Lower lobe of right lung (tissue), 2 donors: Measurements from ENCODE around the gene CTTNBP2NL. TPM values are rescaled to one million over a fixed set of nuclear protein-coding genes. Genes with fewer than 3 reads are reported as not detected.

Experiments
- ATAC-seq, 2 donors: fragments of 200-7000 bp; cut with Tn5 transposase; one replicate each; pipeline ENCODE4 v1.9.1; 2020 to 2022; ENCODE audit warnings: mild to moderate bottlenecking in 2 of 2, moderate library complexity in 2 of 2
- DNase-seq: peaks from one replicate; pipeline ENCODE4 v3.0.0-alpha.2; 2020
- H3K27ac ChIP-seq: fragments of 200-600 bp; one replicate; pipeline ENCODE4 v1.8.0; 2022
- H3K27me3 ChIP-seq: fragments of 200-600 bp; one replicate; pipeline ENCODE4 v1.8.0; 2022; ENCODE audit warnings: low read depth
- H3K36me3 ChIP-seq: fragments of 200-600 bp; one replicate; pipeline ENCODE4 v1.8.0; 2022; ENCODE audit warnings: mild to moderate bottlenecking
- H3K4me1 ChIP-seq: fragments of 200-600 bp; one replicate; pipeline ENCODE4 v1.8.0; 2022
- H3K4me3 ChIP-seq: fragments of 200-600 bp; one replicate; pipeline ENCODE4 v1.8.0; 2022; ENCODE audit warnings: mild to moderate bottlenecking
- H3K9me3 ChIP-seq: fragments of 200-600 bp; one replicate; pipeline ENCODE4 v1.8.0; 2022
- CTCF ChIP-seq: fragments of 200-600 bp; IDR thresholded peaks from one replicate; pipeline ENCODE4 v1.8.0; 2022; ENCODE audit warnings: antibody characterized with exemption, mild to moderate bottlenecking
- intact Hi-C: fragments of 100-400 bp; cut with DNase I; formaldehyde crosslinking; loops from one replicate; pipeline ENCODE4 v1.11.0; 2022
- microRNA-seq: library from miRNA; unstranded; fragments of <30 nt; microRNA quantifications from one replicate; pipeline ENCODE4 v1.2.0, GENCODE V29; 2020; ENCODE audit warnings: borderline number of aligned reads
- total RNA-seq: library from RNA; stranded (reverse); fragmentation: NEBNext Ultra II Directional; extraction: Animal tissue kit (Norgen Biotek cat#: 25700); gene quantifications from one replicate; pipeline ENCODE4 v1.2.1, GENCODE V29; 2021
- donor health status: DM: no; HTN: yes; CAD: no; lungs with severe emphysema.

Gene CTTNBP2NL
- total RNA-seq, 1 donor from 2014 or later = 56.3 TPM

- H3K4me1 ChIP-seq = peaks cover 25% of the 10 kb centered on the region
- ATAC-seq (no peak), DNase-seq (no peak)
- intact Hi-C loops = no loop called here
- TF ChIP-seq CTCF = no peak
- H3K9me3 ChIP-seq = no peaks in the 10 kb centered on the region
- no peak overlapping the region for H3K27ac ChIP-seq
- H3K4me3 ChIP-seq = peak overlapping the region; percentile 59
- peaks cover 20% of the 10 kb centered on the region for H3K27me3 ChIP-seq
- no peaks in the 10 kb centered on the region for H3K36me3 ChIP-seq
These were observed 113.7 kb downstream of the CTTNBP2NL start for GRCh38 chr1:112509660-112510178.

DNA sequence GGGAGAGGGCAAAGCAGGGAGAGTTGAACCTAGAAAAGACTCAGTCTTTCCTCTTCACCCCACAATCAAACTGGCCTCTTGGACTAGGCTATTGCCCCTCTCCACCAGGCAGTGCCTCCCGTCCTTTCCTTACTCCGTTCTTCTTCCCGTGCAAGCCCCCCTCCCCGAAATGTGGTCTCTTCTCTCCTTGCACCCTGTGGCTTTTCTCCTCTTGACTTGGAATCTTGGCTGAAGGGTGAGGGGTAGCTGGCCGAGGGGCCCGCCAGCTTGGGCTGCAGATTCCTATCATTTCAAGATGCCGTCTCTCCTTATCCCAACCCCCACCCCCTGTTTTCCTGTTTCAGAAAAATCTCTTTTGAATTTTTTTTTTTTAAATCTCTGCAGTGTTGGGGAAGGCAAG lies 114.3 kb downstream of the CTTNBP2NL start:
- DNase-seq (no peak), ATAC-seq (no peak)
- TF ChIP-seq CTCF = no peak
- intact Hi-C loops = no loop called here
- H3K36me3 ChIP-seq = no peaks in the 10 kb centered on the region
- H3K4me1 ChIP-seq = peaks cover 25% of the 10 kb centered on the region
- no peak overlapping the region for H3K4me3 ChIP-seq
- H3K9me3 ChIP-seq = no peaks in the 10 kb centered on the region
- H3K27me3 ChIP-seq = peaks cover 20% of the 10 kb centered on the region
- H3K27ac ChIP-seq = no peak overlapping the region

Small RNA genes lying within 50 kb of the gene (microRNA-seq; reads per million reads assigned to microRNA genes)
- gene MIR4256 = not detected

Other genes with a start within 250 kb of the CTTNBP2NL start
- gene WNT2B, start 112.8 kb downstream of the CTTNBP2NL start, total RNA-seq = 11.8 TPM
- gene ST7L, start 222.9 kb downstream of the CTTNBP2NL start, total RNA-seq = 18.8 TPM
- gene CAPZA1, start 223.6 kb downstream of the CTTNBP2NL start, total RNA-seq = 143 TPM